DOHH2 (cell line): Measurements from ENCODE around the gene DLST.

Experiments
- H3F3A ChIP-seq: fragments of 200-600 bp; sonication (generic), shearing (Covaris generic); 2 replicates; pipeline ENCODE4 v1.6.0; 2016; ENCODE audit warnings: antibody characterized with exemption, mild to moderate bottlenecking; ENCODE audit not compliant: control insufficient read depth, insufficient read depth
- H3K27ac ChIP-seq: fragments of 200-600 bp; sonication (generic); 2 replicates; pipeline ENCODE4 v1.5.1; 2014; ENCODE audit warnings: low read depth, mild to moderate bottlenecking, low read length, moderate library complexity
- H3K27me3 ChIP-seq: fragments of 200-600 bp; sonication (generic); 2 replicates; pipeline ENCODE4 v1.6.1; 2014; ENCODE audit warnings: mild to moderate bottlenecking, low read length, mixed read lengths; ENCODE audit not compliant: control insufficient read depth
- H3K36me3 ChIP-seq: fragments of 200-600 bp; sonication (generic); 2 replicates; pipeline ENCODE4 v1.6.1; 2014; ENCODE audit warnings: mild to moderate bottlenecking, low read length, moderate library complexity, mixed read lengths; ENCODE audit not compliant: control insufficient read depth
- H3K4me1 ChIP-seq: fragments of 200-600 bp; sonication (generic); 2 replicates; pipeline ENCODE4 v1.6.1; 2014; ENCODE audit warnings: mild to moderate bottlenecking, low read length, mixed read lengths; ENCODE audit not compliant: control insufficient read depth
- H3K4me2 ChIP-seq: fragments of 200-600 bp; sonication (generic); 2 replicates; pipeline ENCODE4 v1.6.0; 2014; ENCODE audit warnings: mild to moderate bottlenecking, low read length, moderate library complexity
- H3K4me3 ChIP-seq: fragments of 200-600 bp; sonication (generic); 2 replicates; pipeline ENCODE4 v1.5.1; 2014; ENCODE audit warnings: mild to moderate bottlenecking, low read length, mixed read lengths
- H3K79me2 ChIP-seq: fragments of 200-600 bp; sonication (generic); 2 replicates; pipeline ENCODE4 v1.6.1; 2014; ENCODE audit warnings: mild to moderate bottlenecking, low read length, mixed read lengths; ENCODE audit not compliant: control insufficient read depth
- H3K9me2 ChIP-seq: fragments of 200-600 bp; sonication (generic); replicated peaks from 2 replicates; pipeline ENCODE4 v1.6.1; 2014; ENCODE audit warnings: mild to moderate bottlenecking, low read length, mixed read lengths; ENCODE audit not compliant: control insufficient read depth
- H3K9me3 ChIP-seq: fragments of 200-600 bp; sonication (generic); 2 replicates; pipeline ENCODE4 v1.6.1; 2014; ENCODE audit warnings: antibody characterized with exemption, low read length, mixed read lengths; ENCODE audit not compliant: control insufficient read depth, insufficient read depth
- H4K20me1 ChIP-seq: fragments of 200-600 bp; sonication (generic); 2 replicates; pipeline ENCODE4 v1.6.0; 2014; ENCODE audit warnings: low read depth, mild to moderate bottlenecking, antibody characterized with exemption, low read length, moderate library complexity; ENCODE audit not compliant: control insufficient read depth, insufficient read depth
- CTCF ChIP-seq: fragments of 200-600 bp; sonication (generic); IDR thresholded peaks from one replicate; pipeline ENCODE4 v1.5.1; 2014; ENCODE audit warnings: antibody characterized with exemption, mild to moderate bottlenecking, low read depth, low read length; ENCODE audit not compliant: poor library complexity, severe bottlenecking
- EZH2phosphoT487 ChIP-seq: fragments of 200-600 bp; sonication (generic); IDR thresholded peaks from 2 replicates; pipeline ENCODE4 v1.6.1; 2017; ENCODE audit warnings: borderline replicate concordance, mild to moderate bottlenecking, antibody characterized with exemption, low read length, moderate library complexity, mixed read lengths

Gene DLST

GRCh38 chr14:74855945-74856344 lies 25.8 kb upstream of the DLST start:
- no peak for TF ChIP-seq EZH2phosphoT487
- TF ChIP-seq CTCF: no peak
- H3K4me1 ChIP-seq: peaks cover 11% of the 10 kb centered on the region
- no peaks in the 10 kb centered on the region for H3K79me2 ChIP-seq

GRCh38 chr14:74856366-74856765 lies 25.4 kb upstream of the DLST start:
- Histone ChIP-seq H3K27me3 (no peaks in the 10 kb centered on the region), H3K79me2 (no peaks in the 10 kb centered on the region), H3K4me3 (no peak overlapping the region), H3K4me2 (no peak overlapping the region), H3K9me3 (no peaks in the 10 kb centered on the region), H4K20me1 (0 out of 2 replicates have a peak, but pooled peaks cover 4% of the 10 kb centered on the region), H3K36me3 (no peaks in the 10 kb centered on the region; the same call in 1 of the 2 replicates), H3K9me2 (no peaks in the 10 kb centered on the region), H3K4me1 (peaks cover 11% of the 10 kb centered on the region), H3K27ac (no peak overlapping the region), H3F3A (no peaks in the 10 kb centered on the region)
- TF ChIP-seq EZH2phosphoT487 (no peak), CTCF (no peak)

More at GRCh38 chr14:74855945-74856344, 25.8 kb upstream of the DLST start:
- Histone ChIP-seq H3K9me3 (no peaks in the 10 kb centered on the region), H3K27ac (no peak overlapping the region), H3K4me3 (no peak overlapping the region), H4K20me1 (0 out of 2 replicates have a peak, but pooled peaks cover 4% of the 10 kb centered on the region), H3K36me3 (no peaks in the 10 kb centered on the region; the same call in 1 of the 2 replicates), H3K4me2 (no peak overlapping the region), H3F3A (0 out of 2 replicates have a peak, but pooled peaks cover 2% of the 10 kb centered on the region), H3K9me2 (no peaks in the 10 kb centered on the region), H3K27me3 (no peaks in the 10 kb centered on the region)

GRCh38 chr14:74858022-74858421 lies 23.7 kb upstream of the DLST start:
- Histone ChIP-seq H3F3A (no peaks in the 10 kb centered on the region), H3K4me3 (no peak overlapping the region), H4K20me1 (0 out of 2 replicates have a peak, but pooled peaks cover 4% of the 10 kb centered on the region), H3K9me2 (no peaks in the 10 kb centered on the region), H3K27ac (no peak overlapping the region), H3K79me2 (no peaks in the 10 kb centered on the region), H3K9me3 (no peaks in the 10 kb centered on the region), H3K4me1 (peaks cover 3% of the 10 kb centered on the region), H3K36me3 (no peaks in the 10 kb centered on the region; the same call in 1 of the 2 replicates), H3K27me3 (no peaks in the 10 kb centered on the region), H3K4me2 (no peak overlapping the region)
- TF ChIP-seq CTCF (no peak), EZH2phosphoT487 (no peak)
